HG03175 (cell line): Measurements from ENCODE around the gene LDLRAD3.

Source experiments
- ATAC-seq: cut with Tn5 transposase; IDR thresholded peaks from one replicate; pipeline ENCODE4 v1.9.1; 2021; ENCODE audit warnings: mild to moderate bottlenecking, moderate library complexity; ENCODE audit not compliant: unreplicated experiment

LDLRAD3 gene

GRCh38 chr11:35954205-35954604 lies 10.3 kb downstream of the LDLRAD3 start:
- no peak for ATAC-seq

- no peak for ATAC-seq
Measured at GRCh38 chr11:35955636-35956035, 11.8 kb downstream of the LDLRAD3 start.

GRCh38 chr11:35962369-35963138 lies 18.7 kb downstream of the LDLRAD3 start:
- ATAC-seq, result no peak

GRCh38 chr11:35963911-35964310 lies 20.0 kb downstream of the LDLRAD3 start:
- ATAC-seq, result no peak

GRCh38 chr11:35964841-35965240 lies 21.0 kb downstream of the LDLRAD3 start:
- ATAC-seq, result no peak

GRCh38 chr11:35967042-35967441 lies 23.2 kb downstream of the LDLRAD3 start:
- no peak for ATAC-seq

DNA sequence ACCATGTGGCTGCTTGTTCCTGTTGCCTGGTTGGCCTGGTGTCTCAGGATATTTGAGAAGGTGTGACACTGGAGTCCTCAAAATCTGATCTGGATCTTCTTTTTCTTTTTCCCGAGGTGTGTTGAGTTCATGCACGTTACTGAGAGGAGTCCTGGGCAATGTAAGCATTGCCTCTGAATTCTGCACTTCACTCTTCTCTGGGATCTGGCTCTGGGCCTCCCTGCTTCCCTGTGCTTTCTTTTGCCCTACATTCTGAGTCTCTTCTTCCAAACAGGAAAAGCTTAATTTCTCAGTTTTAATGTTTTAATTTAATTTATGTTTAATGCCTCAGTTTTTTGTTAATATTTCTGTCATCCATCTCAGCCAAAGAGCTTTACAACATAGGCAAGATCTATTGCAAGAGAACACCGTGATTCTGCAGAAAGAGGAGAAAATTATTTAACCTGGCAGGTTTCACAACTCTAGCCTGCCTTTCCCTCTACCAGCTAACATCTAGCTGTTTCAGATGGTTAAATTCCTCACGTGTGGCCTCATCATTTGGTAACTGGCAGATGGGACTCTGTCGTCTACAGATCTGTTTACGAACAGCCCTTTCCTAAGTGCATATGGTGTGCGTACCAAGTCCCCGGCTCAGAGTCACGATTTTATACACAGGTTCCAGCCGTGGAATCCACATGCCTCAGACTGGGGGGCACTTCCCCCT lies 24.7 kb downstream of the LDLRAD3 start:
- ATAC-seq, result no peak

GRCh38 chr11:35969089-35970042 lies 25.5 kb downstream of the LDLRAD3 start:
- no peak for ATAC-seq

DNA sequence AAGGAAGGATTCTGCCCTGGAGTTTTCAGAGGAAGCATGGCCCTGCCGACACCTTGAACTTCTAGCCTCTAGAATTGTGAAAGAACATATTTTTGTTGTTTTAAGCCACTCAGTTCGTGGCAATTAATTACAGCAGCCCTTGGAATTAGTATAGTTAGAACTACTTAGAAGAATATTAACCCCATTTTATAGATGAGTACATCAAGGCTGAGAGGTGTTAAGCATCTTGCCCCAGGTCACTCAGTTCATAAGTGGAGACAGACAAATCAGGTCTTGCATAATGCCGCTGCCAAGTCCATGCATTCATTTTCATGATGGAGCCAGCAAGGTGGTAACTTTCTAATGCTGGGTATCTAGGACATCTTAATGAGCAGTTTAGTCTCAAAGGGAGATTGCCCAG lies 26.6 kb downstream of the LDLRAD3 start:
- ATAC-seq, result no peak

GRCh38 chr11:35971841-35972422 lies 28.1 kb downstream of the LDLRAD3 start:
- ATAC-seq, result no peak

- no peak for ATAC-seq
Measured at GRCh38 chr11:35974882-35975589, 31.2 kb downstream of the LDLRAD3 start.

DNA sequence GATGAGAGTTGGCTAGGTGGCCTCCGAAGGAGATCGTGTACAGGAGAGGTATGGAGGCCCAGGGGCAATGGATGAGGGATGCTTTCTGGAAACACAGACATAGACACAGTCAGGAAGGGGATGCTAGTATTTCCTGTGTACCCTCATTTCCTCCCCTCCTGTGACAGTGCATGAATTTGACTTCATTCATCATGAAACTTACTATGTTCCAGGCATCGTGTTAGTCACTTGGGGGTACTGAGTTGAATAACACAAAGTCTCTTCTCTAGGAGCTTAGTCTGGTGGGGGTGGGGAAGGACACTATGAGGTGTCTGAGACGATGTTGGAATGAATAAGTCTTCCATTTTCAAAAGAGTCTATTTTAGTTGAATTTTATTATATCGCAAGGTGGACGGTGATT lies 32.6 kb downstream of the LDLRAD3 start:
- ATAC-seq, result no peak

DNA sequence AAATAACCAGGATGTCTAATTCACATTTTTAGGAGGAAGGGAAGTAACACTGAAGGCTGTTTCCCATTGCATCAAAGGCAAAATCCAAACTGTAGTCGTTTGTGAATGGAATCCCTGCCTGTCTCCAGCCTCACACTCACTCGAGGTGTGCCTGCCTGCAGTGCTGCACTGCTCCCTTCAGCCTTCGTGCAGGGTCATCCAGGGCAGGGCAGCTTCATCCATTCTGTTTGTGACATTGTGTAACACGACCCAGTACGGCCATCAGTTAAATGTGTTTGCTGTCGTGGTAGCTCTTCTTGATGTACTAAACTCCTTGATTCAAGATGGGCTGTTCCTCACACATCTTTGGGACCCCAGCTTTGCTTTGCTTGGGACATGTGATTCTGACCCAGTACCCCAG lies 34.3 kb downstream of the LDLRAD3 start:
- ATAC-seq, result no peak

- ATAC-seq, result no peak
Measured at GRCh38 chr11:35978891-35979290, 35.0 kb downstream of the LDLRAD3 start.

GRCh38 chr11:35980686-35981390 lies 37.0 kb downstream of the LDLRAD3 start:
- ATAC-seq, result no peak

- no peak for ATAC-seq
Measured at GRCh38 chr11:35981581-35981980, 37.7 kb downstream of the LDLRAD3 start.

- no peak for ATAC-seq
Measured at GRCh38 chr11:35982061-35982460, 38.2 kb downstream of the LDLRAD3 start.

GRCh38 chr11:35983981-35984380 lies 40.1 kb downstream of the LDLRAD3 start:
- ATAC-seq, result no peak

DNA sequence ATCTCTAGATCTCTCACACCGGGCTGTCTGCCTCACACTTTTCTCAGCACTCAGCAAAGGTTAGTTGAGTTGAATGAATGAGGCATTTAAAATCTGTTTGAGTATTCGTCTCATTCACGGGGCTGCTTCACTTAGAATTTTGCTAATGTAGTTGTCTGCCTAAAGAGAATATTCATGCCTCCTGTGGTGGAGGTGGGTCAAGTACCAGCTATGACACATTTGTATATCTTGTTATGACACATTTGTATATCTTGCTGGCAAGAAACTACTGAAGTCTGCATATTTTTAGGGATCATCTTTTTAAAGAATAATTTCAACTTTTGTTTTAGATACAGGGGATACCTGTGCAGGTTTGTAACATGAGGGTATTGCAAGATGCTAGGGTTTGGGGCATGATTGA lies 43.1 kb downstream of the LDLRAD3 start:
- ATAC-seq, result no peak

DNA sequence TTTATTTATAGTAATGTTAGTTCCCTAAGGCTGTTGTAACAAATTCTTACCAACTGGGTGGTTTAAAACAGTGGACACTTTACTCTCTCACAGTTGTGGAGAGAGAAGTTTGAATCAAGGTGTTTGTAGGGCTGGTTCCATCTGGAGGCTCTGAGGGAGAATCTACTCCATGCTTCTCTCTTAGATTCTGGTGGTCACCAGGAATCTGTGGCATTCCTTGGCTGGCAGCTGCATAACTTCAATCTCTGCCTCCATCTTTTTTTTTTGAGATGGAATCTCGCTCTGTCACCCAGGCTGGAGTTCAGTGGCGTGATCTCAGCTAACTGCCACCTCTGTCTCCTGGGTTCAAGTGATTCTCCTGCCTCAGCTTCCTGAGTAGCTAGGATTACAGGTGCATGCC lies 46.3 kb downstream of the LDLRAD3 start:
- ATAC-seq, result no peak
